Uterus (tissue), 4 donors: Measurements from ENCODE around the gene VWC2L. TPM values are rescaled to one million over a fixed set of nuclear protein-coding genes. Genes with fewer than 3 reads are reported as not detected.

ENCODE experiments used
- DNase-seq, 2 donors: peaks; one replicate each; pipeline ENCODE4 v3.0.0-alpha.2; 2019 to 2020
- H3K27ac ChIP-seq, 2 donors: fragments of 200-600 bp; sonication (generic); 1 replicate in 1 of 2; 2 replicates in 1 of 2; pipeline ENCODE4 v1.5.1; 2016 to 2018
- H3K27me3 ChIP-seq, 2 donors: fragments of 200-600 bp; sonication (generic); one replicate each; pipeline ENCODE4 v1.5.1; 2018 to 2019; ENCODE audit warnings: control low read depth in 1 of 2
- H3K36me3 ChIP-seq, 2 donors: fragments of 200-600 bp; sonication (generic); one replicate each; pipeline ENCODE4 v1.5.1; 2019; ENCODE audit warnings: control low read depth in 1 of 2
- H3K4me1 ChIP-seq, 2 donors: fragments of 200-600 bp; sonication (generic); one replicate each; pipeline ENCODE4 v1.5.1; 2018 to 2019; ENCODE audit warnings: control low read depth in 1 of 2
- H3K4me3 ChIP-seq, 2 donors: fragments of 200-600 bp; sonication (generic); 1 replicate in 1 of 2; 2 replicates in 1 of 2; pipeline ENCODE4 v1.5.1; 2018 to 2019; ENCODE audit warnings: mild to moderate bottlenecking in 1 of 2
- H3K9me3 ChIP-seq, 2 donors: fragments of 200-600 bp; sonication (generic); one replicate each; pipeline ENCODE4 v1.5.1; 2019; ENCODE audit warnings: control low read depth in 1 of 2
- POLR2A ChIP-seq, 2 donors: fragments of 450-650 bp; IDR thresholded peaks; one replicate each; pipeline ENCODE4 v1.6.1; 2016; ENCODE audit warnings: antibody characterized with exemption in 2 of 2, mild to moderate bottlenecking in 1 of 2, moderate library complexity in 1 of 2
- intact Hi-C: fragments of 100-400 bp; cut with DNase I; formaldehyde crosslinking; loops from one replicate; pipeline ENCODE4 v1.15.1; 2023; ENCODE audit warnings: low total_unique reads
- total RNA-seq, 4 donors: library from RNA; depleted of rRNA in 3 of 4; stranded (reverse); fragments of >200 nt in 3 of 4; gene quantifications; one replicate each; pipeline versions ENCODE4 v1.1.0 to v1.2.4, GENCODE V29; 2014 to 2023
- TF ChIP-seq, protein P1 (sequence below), 4 experiments: fragments of 200-600 bp in 2 of 4; fragments of 450-650 bp in 2 of 4; sonication (generic) in 2 of 4; IDR thresholded peaks; one replicate each; pipeline ENCODE4 v1.5.1; 2016 to 2019; ENCODE audit warnings: antibody characterized with exemption in 4 of 4, mild to moderate bottlenecking in 2 of 4, moderate library complexity in 1 of 4
- donor health status: DM: yes; HTN: yes; CAD: no.

Gene VWC2L
- total RNA-seq, 4 donors from 2014 or later, result 0.21 TPM; not detected in 3

DNA sequence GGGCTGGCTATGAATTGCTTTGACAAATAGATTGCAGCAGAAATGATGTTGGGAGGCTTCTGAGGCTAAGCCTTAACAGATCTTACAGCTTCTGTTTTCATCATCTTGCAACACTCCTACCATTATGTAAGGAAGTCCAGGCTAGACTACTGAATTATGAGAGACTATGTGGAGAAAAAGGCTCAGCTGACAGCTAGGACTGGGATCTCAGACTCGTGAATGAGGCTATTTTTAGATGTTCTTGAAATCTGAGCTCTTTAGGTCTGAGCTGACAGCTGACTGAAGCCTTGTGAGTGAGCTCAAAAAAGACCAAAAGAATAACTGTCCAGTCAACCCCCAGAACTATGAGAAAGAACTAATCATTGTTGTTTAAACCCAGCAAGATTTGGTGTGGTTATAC, 70.3 kb downstream of the VWC2L start:
- Histone ChIP-seq H3K4me1 (no peaks in the 10 kb centered on the region), H3K27me3 (no peaks in the 10 kb centered on the region), H3K36me3 (no peaks in the 10 kb centered on the region), H3K9me3 (no peaks in the 10 kb centered on the region), H3K4me3 (no peak overlapping the region), H3K27ac (no peak overlapping the region)
- no peak for TF ChIP-seq POLR2A (IDR thresholded peaks at IDR 0.05)
- TF ChIP-seq, protein P1, sequence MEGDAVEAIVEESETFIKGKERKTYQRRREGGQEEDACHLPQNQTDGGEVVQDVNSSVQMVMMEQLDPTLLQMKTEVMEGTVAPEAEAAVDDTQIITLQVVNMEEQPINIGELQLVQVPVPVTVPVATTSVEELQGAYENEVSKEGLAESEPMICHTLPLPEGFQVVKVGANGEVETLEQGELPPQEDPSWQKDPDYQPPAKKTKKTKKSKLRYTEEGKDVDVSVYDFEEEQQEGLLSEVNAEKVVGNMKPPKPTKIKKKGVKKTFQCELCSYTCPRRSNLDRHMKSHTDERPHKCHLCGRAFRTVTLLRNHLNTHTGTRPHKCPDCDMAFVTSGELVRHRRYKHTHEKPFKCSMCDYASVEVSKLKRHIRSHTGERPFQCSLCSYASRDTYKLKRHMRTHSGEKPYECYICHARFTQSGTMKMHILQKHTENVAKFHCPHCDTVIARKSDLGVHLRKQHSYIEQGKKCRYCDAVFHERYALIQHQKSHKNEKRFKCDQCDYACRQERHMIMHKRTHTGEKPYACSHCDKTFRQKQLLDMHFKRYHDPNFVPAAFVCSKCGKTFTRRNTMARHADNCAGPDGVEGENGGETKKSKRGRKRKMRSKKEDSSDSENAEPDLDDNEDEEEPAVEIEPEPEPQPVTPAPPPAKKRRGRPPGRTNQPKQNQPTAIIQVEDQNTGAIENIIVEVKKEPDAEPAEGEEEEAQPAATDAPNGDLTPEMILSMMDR (IDR thresholded peaks at IDR 0.05), result no peak
- intact Hi-C loops, result no loop called here
- no peak for DNase-seq

DNA sequence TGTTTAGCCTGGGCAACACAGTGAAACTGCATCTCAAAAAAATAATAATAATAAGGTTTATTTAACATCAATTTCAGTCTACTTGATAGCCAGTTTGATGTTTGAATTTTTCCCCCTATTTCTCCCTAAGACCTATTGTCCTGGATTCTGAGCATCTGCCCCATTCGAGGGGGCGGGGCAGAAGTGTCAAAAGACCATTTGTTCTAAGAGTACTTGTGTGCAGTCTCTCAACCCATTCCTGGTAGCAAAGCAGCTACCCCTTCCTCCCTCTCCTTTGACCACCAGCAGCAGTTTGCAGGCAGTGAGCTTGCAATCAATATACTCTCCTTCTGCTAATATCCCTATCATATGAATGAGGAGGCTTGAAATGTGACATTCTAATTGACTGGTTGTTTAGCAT, 71.9 kb downstream of the VWC2L start:
- Histone ChIP-seq H3K36me3 (no peaks in the 10 kb centered on the region), H3K4me3 (no peak overlapping the region), H3K27me3 (no peaks in the 10 kb centered on the region), H3K9me3 (no peaks in the 10 kb centered on the region), H3K4me1 (no peaks in the 10 kb centered on the region), H3K27ac (no peak overlapping the region)
- intact Hi-C loops, result no loop called here
- no peak for DNase-seq
- TF ChIP-seq POLR2A (IDR thresholded peaks at IDR 0.05), result no peak
- TF ChIP-seq, protein P1 (IDR thresholded peaks at IDR 0.05), result no peak

DNA sequence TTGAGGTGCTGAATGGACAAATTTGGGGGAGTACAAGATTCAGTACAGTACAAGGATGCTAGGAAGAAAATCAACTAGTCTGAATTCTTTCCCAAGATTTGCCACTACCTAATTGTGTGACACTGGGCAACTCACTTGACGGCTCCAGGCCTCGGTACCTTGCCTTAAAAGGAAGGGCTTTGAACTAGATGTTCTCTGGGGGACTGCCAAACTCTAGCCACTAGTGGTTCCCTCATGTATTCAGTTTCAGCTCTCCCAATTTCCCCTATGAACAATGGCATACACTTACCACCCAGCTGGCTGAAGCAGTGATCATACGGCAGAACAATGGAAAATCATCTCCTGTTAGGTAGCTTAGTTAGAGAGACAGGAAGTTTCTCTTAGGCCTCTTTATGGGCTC, 73.4 kb downstream of the VWC2L start:
- Histone ChIP-seq H3K36me3 (no peaks in the 10 kb centered on the region), H3K9me3 (no peaks in the 10 kb centered on the region), H3K4me1 (no peaks in the 10 kb centered on the region), H3K27me3 (no peaks in the 10 kb centered on the region), H3K27ac (no peak overlapping the region), H3K4me3 (no peak overlapping the region)
- intact Hi-C loops, result no loop called here
- TF ChIP-seq, protein P1 (IDR thresholded peaks at IDR 0.05), result no peak
- no peak for DNase-seq

DNA sequence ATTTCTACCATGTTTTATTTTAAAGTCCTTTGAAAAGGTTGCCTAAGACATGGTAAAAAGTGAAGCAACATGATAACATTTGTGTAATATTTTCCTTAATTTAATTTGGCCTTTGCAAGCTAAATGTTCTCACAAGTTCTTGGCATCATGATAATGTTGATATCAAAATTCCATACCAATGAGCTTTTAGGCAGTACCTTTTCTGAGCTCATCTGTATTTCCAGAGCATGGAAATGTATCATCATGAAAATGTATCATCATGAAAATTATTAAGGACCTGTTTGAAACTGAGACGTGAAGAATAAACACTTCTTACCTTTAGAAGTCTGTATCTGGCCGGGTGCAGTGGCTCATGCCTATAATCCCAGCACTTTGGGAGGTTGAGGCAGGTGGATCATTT, 73.8 kb downstream of the VWC2L start:
- no peak for DNase-seq
- no peaks in the 10 kb centered on the region for H3K9me3 ChIP-seq
- H3K27me3 ChIP-seq, result no peaks in the 10 kb centered on the region
- intact Hi-C loops, result no loop called here
- no peak overlapping the region for H3K4me3 ChIP-seq
- H3K27ac ChIP-seq, result no peak overlapping the region
- no peak for TF ChIP-seq POLR2A (IDR thresholded peaks at IDR 0.05)
- TF ChIP-seq, protein P1 (IDR thresholded peaks at IDR 0.05), result no peak
- H3K36me3 ChIP-seq, result no peaks in the 10 kb centered on the region
- H3K4me1 ChIP-seq, result no peaks in the 10 kb centered on the region

DNA sequence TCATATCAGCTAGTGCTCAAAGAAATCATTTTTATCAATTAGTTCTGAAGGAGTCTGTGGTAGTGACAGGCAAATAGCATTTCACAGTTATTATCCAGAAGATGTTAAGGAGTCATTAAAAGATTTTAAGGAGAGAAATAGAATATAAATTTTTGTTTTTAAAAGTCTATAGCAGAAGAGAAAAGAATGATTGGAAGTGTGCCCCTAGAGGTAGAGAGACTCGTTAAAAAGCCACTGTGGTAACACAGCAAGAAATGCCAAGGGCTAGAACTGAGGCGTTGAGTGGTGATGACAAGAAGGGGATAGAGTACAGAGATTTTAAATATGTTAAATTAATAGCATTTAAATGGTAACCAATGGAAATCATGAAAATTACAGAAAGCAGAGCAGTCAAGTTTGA, 78.3 kb downstream of the VWC2L start:
- Histone ChIP-seq H3K4me1 (no peaks in the 10 kb centered on the region), H3K27me3 (no peaks in the 10 kb centered on the region), H3K9me3 (no peaks in the 10 kb centered on the region), H3K4me3 (no peak overlapping the region), H3K36me3 (no peaks in the 10 kb centered on the region), H3K27ac (no peak overlapping the region)
- intact Hi-C loops, result no loop called here
- no peak for DNase-seq
- no peak for TF ChIP-seq POLR2A (IDR thresholded peaks at IDR 0.05)
- TF ChIP-seq, protein P1 (IDR thresholded peaks at IDR 0.05), result no peak
